ENCODE results near the gene ZMPSTE24. TPM values are rescaled to one million over a fixed set of nuclear protein-coding genes. Genes with fewer than 3 reads are reported as not detected.

ZMPSTE24 gene
- polyA plus RNA-seq, 3 donors, result 6.4 to 45.6 (median 36.0) TPM

DNA sequence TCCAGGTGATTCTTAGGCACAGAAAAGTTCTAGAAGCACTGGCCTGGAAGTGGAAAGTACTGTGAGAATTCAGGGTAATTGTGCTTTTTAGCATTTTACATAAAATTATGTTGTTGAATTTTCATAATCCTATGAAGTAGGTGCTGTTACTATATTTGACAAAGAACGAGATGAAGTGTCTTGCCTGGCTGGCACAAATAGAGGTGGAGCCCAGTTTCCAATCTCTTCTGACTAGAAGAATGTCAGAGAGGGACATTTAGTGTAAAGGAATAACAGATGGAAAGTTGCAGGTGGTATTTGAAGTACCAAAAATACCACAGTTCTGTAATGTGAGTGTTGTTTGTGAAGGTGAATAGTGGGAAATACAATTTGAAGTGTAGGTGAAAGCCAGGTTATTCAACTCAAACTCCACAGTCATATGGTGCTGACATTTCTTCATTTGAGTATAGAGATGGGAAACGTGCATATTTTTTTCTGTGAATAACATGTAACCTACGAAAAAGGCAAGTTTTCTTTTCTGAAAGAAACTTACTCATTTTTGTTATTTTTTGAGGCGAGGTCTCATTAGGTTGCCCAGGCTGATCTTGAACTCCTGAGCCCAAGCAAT, 13.8 kb upstream of the ZMPSTE24 start:
- TF ChIP-seq, protein P1, sequence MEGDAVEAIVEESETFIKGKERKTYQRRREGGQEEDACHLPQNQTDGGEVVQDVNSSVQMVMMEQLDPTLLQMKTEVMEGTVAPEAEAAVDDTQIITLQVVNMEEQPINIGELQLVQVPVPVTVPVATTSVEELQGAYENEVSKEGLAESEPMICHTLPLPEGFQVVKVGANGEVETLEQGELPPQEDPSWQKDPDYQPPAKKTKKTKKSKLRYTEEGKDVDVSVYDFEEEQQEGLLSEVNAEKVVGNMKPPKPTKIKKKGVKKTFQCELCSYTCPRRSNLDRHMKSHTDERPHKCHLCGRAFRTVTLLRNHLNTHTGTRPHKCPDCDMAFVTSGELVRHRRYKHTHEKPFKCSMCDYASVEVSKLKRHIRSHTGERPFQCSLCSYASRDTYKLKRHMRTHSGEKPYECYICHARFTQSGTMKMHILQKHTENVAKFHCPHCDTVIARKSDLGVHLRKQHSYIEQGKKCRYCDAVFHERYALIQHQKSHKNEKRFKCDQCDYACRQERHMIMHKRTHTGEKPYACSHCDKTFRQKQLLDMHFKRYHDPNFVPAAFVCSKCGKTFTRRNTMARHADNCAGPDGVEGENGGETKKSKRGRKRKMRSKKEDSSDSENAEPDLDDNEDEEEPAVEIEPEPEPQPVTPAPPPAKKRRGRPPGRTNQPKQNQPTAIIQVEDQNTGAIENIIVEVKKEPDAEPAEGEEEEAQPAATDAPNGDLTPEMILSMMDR (IDR thresholded peaks at IDR 0.05), result no peak
- no peaks in the 10 kb centered on the region for H4K20me1 ChIP-seq (ENCODE audit: insufficient read depth, low read length)
- H2AFZ ChIP-seq (ENCODE audit: insufficient read depth, low read depth, low read length, poor library complexity, severe bottlenecking), result no peak overlapping the region
- H3K36me3 ChIP-seq (replicated peaks in 1 of 2; ENCODE audit: control insufficient read depth in 1 of 2, insufficient read depth in 2 of 2, low read length in 2 of 2), result peaks cover 0 to 3% of the 10 kb centered on the region in 2 donors
- H3K4me3 ChIP-seq (replicated peaks in 1 of 3; ENCODE audit: low read depth in 2 of 3, low read length in 3 of 3), result no peak overlapping the region
- no peak overlapping the region for H3K9ac ChIP-seq (ENCODE audit: insufficient read depth, low read length, poor library complexity, severe bottlenecking)
- no peak overlapping the region for H3K4me3 Mint-ChIP-seq
- H3K4me1 ChIP-seq (ENCODE audit: control insufficient read depth in 1 of 2, insufficient read depth in 2 of 2, low read length in 2 of 2), result peaks cover 21 to 32% of the 10 kb centered on the region in 2 donors
- DNase-seq, result no peak
- H3K27me3 Mint-ChIP-seq (ENCODE audit: low read depth in 3 of 3), result peaks cover 2 to 8% (median 3%) of the 10 kb centered on the region in 3 donors
- H3K9me3 ChIP-seq (replicated peaks in 1 of 2; ENCODE audit: control insufficient read depth in 1 of 2, insufficient read depth in 1 of 2, low read length in 2 of 2), result no peaks in the 10 kb centered on the region
- H3K79me2 ChIP-seq (ENCODE audit: insufficient read depth, low read length), result no peaks in the 10 kb centered on the region
- H3K27me3 ChIP-seq (ENCODE audit: control insufficient read depth in 2 of 2, insufficient read depth in 2 of 2, low read length in 2 of 2), result no peaks in the 10 kb centered on the region
- H3K4me1 Mint-ChIP-seq, result peaks cover 27% of the 10 kb centered on the region
- WGBS (ENCODE audit: insufficient coverage), result 96% methylated on average over 3 of the region's 4 CpGs
- no peak overlapping the region for H3K27ac ChIP-seq (ENCODE audit: low read depth in 1 of 2, low read length in 2 of 2)
- H3K36me3 Mint-ChIP-seq, result peaks cover under 1 to 5% of the 10 kb centered on the region in 2 donors
- H3K9me3 Mint-ChIP-seq, result peaks cover 0 to 4% (median 2%) of the 10 kb centered on the region in 7 donors
- H3K27ac Mint-ChIP-seq, result no peak overlapping the region
- no peak overlapping the region for H3K4me2 ChIP-seq (replicated peaks; ENCODE audit: extremely low read depth, low read length, poor library complexity, severe bottlenecking)
- intact Hi-C loops (cut with micrococcal nuclease), result loop anchor here in 1 of 2 donors (5.0 kb wide), 1 partner anchor 82 kb away; the partner anchor contains the start of gene RLF

DNA sequence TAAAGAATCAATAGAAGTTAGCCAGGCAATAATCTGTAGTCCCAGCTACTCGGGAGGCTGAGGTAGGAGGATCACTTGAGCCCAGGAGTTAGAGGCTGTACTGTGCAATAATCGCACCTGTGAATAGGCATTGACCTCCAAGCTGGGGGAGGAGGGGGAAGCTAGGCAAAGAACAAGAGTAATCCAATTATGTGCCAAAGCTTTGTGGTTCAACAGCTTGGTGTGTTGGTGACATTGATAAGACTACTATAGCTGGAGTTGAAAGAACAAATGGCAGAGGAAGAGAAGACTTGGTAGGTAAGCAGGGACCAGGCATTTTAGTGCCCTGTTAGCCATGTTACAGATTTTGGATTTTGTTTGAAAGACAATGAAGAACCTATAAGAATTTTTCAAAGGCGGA, 12.3 kb upstream of the ZMPSTE24 start:
- no peaks in the 10 kb centered on the region for H3K36me3 ChIP-seq (replicated peaks in 1 of 2; ENCODE audit: control insufficient read depth in 1 of 2, insufficient read depth in 2 of 2, low read length in 2 of 2)
- H3K27ac Mint-ChIP-seq, result peak overlapping the region in 1 of 7 donors; percentile 5
- intact Hi-C loops (cut with micrococcal nuclease), result no loop called here
- no peaks in the 10 kb centered on the region for H3K9me3 ChIP-seq (replicated peaks in 1 of 2; ENCODE audit: control insufficient read depth in 1 of 2, insufficient read depth in 1 of 2, low read length in 2 of 2)
- peaks cover 0 to 4% (median 2%) of the 10 kb centered on the region in 7 donors for H3K9me3 Mint-ChIP-seq
- no peak overlapping the region for H3K4me3 Mint-ChIP-seq
- peaks cover 27% of the 10 kb centered on the region for H3K4me1 Mint-ChIP-seq
- no peak overlapping the region for H3K4me3 ChIP-seq (replicated peaks in 1 of 3; ENCODE audit: low read depth in 2 of 3, low read length in 3 of 3)
- no peaks in the 10 kb centered on the region for H3K27me3 ChIP-seq (ENCODE audit: control insufficient read depth in 2 of 2, insufficient read depth in 2 of 2, low read length in 2 of 2)
- H2AFZ ChIP-seq (ENCODE audit: insufficient read depth, low read depth, low read length, poor library complexity, severe bottlenecking), result no peak overlapping the region
- no peaks in the 10 kb centered on the region for H4K20me1 ChIP-seq (ENCODE audit: insufficient read depth, low read length)
- H3K4me2 ChIP-seq (replicated peaks; ENCODE audit: extremely low read depth, low read length, poor library complexity, severe bottlenecking), result no peak overlapping the region
- no peaks in the 10 kb centered on the region for H3K79me2 ChIP-seq (ENCODE audit: insufficient read depth, low read length)
- no peak for DNase-seq
- H3K27me3 Mint-ChIP-seq (ENCODE audit: low read depth in 3 of 3), result peaks cover 2 to 9% (median 3%) of the 10 kb centered on the region in 3 donors
- TF ChIP-seq, protein P1 (IDR thresholded peaks at IDR 0.05), result no peak
- WGBS (ENCODE audit: insufficient coverage), result 100% methylated on average over 3 of the region's 3 CpGs
- no peaks in the 10 kb centered on the region for H3K36me3 Mint-ChIP-seq
- H3K4me1 ChIP-seq (ENCODE audit: control insufficient read depth in 1 of 2, insufficient read depth in 2 of 2, low read length in 2 of 2), result peaks cover 21 to 32% of the 10 kb centered on the region in 2 donors
- no peak overlapping the region for H3K9ac ChIP-seq (ENCODE audit: insufficient read depth, low read length, poor library complexity, severe bottlenecking)
- no peak overlapping the region for H3K27ac ChIP-seq (ENCODE audit: low read depth in 1 of 2, low read length in 2 of 2)
